Kidney glomerular epithelial cell (primary cell): ENCODE results near the gene ITPR3.
A peak's percentile ranks its signal among the peaks of the same experiment; 100 is the strongest.
"Not testable (repeated sequence)": the region's sequence is repeated elsewhere in the genome, so short reads cannot be mapped to it uniquely, and the experiment has no call there.

Source experiments
- DNase-seq: peaks from one replicate; lab custom pipeline; 2025; lab: John Stamatoyannopoulos, UW

ITPR3 gene

DNA sequence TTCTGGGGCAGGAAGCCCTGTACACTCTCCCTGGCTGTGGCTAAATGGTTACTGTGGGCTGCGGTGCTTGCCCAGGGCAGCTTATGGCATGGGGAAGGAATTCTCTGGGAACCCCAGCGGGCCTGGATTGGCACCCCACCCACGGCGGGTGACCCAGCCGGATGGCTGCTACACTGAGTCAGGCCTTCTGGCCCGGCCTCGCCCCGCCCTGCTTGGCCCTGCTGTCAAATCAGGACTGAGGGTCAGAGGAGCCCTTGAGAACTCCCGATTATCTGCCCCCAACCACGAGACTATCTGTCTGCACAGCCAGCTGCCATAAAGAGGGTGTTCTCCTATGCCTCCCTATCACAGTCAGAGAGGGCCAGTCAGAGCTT lies 7.3 kb upstream of the ITPR3 start:
- no peak for DNase-seq

DNA sequence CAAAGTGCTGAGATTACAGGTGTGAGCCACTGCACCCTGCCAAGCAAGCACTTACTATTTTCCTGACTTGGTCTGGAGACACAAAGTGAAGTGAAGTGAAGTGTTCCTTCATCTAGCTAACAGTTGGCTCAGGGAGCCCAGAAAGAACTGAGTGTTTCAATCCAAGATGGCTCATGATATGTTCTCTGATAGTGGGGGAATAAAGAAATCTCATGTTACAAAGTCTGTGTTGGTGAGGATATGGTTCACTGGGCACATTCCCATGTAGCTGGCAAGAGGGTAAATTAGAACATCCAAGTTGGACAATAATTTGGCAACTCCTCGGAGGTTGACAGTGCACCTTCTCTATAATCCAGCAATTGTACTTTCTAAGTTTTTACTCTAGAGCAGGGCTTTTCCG lies 5.0 kb upstream of the ITPR3 start:
- no peak for DNase-seq

DNA sequence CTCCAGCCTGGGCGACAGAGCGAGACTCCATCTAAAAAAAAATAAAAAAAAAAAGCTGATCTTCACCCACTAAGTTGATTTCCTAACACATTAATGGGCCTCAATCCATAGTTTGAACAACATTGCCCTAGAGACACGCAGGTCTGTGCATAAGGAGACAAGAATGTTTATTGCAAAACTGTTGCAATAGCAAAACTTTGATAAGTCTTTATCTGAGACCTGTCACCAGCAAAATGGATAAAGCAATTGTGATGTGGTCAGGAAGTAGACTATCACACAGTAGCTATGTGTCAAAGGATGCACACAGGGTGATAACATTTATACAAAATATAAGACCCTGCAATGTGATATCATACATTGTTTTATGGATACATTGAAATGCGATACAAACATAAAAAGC lies 4.2 kb upstream of the ITPR3 start:
- no peak for DNase-seq

DNA sequence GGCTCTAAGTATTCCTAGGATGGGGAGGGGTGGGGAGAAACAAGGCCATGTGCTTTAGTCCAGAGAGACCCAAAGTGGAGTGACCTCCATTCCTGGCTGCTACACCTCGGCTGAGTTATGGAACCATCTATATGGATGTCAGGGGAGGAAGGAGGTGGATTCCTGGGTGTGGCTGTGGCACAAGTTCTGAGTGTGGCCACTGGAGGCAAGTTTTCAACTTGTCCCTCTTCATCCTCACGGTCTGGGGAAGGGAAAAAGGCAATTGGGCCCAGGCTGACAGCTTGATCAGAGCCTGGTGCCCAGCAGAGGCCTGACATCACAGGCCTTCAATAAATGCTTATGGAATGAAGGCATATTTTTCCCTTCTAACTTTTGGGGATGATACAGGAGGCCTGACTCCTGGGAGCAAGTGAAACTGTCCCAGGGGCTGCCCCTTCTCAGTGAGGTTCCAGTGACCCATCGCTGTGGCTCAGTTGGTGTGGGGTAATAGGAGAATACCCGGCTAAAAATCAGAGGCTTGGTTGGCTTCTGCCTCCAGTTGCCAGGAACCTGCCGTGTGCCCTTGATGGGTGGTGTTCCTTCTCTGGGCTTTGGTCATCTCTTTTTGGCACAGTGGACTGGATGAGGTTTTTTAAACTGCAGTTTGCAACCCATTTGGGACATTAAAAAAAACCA lies 1.8 kb upstream of the ITPR3 start:
- no peak for DNase-seq

DNA sequence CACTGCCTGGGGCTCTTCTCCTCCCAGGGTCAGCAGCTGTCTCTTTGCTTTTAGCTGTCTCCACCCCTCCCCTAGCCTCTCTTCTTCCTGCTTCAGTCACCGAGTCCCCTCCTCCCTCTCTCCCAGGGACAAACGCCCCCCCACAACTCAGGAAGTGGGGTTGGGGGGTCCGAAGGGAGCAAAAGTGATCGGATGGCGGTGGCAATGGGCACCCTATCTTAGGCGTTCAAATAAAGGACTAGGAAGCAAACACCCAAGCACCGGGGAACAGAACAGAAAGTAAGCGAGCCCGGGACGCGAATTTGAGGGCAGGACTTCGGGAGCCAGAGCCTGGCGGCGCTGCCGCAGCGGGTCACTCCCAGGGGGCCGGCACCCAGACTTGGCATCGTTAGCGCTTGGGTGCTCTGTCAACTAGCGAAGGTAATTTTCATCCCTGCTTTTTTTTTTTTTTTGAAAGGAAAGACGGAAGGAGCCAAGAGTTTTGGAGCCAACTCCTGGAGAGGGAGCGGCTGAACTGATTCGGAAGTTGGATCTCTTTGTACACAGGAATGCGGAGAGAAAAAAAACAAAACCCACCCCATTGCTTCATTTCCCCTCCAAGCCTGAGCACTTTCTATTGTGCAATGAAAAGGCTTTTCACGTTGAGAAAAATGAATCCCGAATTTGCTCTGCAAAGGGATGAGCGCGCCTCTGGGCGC lies 815 bp upstream of the ITPR3 start:
- peak; percentile 44 for DNase-seq

DNA sequence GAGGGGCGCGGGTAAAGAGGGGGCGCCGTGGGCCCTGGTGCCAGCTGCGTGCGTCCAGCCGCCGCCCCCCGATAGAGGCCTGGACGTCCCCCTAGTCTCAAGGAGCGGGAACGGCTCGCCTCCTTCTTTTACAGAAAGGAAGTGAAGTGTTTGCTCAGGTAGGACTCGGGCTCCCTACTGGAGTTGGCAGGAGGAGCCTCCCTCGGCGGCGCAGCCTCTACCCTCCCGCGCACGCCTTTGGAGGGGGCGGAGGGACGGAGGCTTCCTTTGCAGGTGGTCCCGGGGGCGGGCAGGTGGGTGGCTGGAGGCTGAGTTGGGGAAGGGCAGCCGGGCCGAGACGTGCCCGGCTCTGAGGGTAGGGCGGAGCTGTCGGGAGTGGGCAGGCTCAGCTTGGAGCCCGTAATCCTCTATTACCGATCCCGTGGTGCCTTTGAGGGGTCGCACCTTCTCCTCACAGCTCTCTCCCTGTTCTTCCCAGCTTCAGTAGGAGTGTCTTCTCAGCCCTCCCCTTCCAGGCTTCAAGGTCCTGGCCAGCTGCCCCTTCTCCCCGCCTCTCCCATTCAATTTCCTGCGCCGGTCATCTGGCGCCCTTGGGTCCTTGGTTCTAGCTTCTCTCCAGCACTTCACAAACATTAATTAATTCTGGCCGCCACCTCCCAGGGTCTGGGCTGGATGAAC lies 728 bp downstream of the ITPR3 start:
- DNase-seq: peak; percentile 32

DNA sequence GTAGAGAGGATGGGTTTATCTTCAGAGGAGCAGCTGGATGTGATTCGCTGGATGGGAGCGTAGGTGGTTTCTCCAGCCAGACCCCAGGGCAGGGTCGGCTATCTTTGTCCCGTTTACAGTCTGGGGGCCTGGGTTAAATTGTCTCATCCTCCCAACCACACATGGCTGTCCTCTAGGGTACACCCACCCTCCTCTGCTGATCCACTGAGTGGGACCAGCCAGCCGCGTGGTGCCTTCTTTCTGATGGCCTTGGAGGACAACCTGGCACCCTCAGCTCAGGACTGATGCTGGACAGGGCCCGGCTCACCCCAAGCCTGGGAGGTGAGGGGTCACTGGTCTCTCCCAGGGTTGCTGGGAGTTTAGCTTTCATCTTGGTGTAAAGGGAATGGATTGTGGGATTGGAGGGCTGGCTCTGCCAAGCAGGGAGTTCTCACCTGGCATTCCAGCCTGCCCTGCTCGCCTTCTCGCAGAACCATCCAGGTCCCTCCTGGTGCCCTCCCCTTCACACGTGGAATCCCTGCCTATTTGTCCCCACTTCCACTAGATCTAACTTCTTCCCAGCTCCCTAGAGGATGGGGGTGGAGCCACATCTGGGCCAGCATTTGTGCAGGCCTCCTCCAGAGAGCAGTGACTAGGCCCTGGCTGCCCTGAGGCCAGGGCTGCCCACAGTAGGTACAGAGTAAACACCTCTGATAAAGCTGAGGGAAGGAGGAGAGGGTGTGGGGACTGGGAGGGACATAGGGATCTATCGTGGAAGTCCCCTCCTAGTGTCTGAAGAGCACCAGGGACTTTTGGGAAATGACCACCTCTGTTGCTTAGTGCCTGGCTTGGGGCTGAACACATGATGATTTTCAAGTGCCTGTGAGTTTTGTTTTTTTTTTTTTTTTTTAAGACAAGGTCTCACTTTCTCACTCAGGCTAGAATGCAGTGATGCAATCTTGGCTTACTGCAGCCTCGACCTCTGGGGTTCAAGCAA lies 1.6 kb downstream of the ITPR3 start:
- no peak for DNase-seq

DNA sequence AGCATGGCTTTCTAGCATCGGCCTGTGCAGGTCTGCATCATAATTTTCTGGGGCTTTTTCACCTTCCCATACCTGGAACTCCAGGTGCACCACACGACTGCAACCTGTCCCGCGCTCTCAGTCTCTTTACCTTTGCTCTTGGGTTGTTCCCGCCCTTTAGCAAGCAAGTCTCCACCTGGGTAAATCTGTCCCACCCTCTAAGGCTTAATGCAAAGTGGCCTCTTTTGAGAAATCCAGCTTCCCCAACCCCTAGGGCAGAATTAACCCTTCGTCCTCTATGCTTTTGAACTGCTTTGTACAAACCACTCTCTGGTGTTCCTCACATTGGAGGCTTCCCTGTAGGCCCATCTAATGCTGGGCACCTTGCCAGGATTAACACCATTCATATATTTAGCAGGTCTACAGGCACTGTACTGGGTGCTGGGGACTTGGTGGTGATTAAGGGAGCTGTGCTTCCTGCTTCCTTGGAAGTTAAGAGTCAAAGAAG lies 2.8 kb downstream of the ITPR3 start:
- DNase-seq: no peak

DNA sequence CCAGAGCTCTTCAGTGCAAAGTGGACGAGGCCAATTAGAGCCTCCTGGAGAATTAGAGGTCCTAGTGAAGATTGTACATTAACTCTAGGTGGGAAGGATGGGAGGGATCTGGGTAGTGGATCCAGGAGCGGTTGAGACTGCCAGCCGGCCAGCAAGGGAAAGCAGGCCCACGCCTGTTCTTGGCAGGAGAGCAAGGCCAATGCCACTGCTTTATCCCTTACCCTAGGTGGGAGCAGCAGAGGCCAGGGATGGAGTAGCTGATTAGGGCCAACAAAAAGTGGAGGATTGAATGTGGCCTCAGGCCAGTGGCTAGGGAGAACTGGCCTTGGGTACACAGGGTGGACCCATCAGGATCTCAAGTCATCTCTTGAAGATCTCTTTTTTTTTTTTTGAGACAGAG lies 3.7 kb downstream of the ITPR3 start:
- DNase-seq: no peak

DNA sequence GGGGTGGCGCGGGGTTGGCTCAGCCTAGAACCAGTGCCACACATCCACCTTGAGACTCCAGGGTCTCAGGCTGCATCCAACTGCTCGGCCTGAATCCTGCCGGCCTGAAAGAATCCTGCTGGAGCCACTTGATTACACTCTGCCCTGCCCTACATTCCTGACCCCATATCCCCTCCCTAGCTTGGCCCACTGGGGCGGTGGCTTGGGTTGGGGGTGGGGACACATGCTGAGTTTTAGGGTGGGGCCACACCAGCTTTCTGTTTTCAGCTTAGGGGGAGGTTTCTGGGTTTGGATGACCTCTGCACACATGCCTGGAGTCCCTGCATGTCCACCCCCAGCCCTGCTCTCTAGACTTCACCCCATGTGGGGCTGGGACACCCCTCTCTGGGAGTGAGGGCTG lies 6.8 kb downstream of the ITPR3 start:
- no peak for DNase-seq

DNA sequence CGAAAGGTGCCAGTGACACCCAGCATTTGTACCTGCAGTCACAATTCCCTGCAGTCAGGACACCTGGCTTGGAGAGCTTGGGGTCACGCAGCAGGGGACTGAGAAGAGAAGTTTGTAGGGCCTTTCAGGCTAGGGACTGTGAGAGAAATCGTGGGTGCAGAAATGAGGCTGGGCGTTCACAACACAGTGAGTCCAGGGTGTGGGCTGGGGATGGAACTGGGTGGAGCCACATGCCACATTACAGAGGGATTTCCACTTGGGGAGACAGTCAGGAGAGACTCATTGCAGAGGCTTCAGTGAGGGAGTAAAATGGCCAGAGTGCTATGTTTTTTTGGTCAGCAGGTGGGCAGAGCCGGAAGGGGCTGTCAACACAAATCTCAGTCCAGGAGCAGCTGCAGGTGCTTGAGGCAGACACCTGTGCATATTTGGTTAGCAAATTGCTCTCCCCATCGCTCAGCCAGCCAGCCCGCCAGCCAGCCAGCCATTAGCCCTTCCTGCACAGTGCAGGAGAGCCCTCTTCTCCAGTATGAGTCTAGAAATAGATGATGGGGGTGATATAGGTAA lies 7.4 kb downstream of the ITPR3 start:
- DNase-seq: no peak

DNA sequence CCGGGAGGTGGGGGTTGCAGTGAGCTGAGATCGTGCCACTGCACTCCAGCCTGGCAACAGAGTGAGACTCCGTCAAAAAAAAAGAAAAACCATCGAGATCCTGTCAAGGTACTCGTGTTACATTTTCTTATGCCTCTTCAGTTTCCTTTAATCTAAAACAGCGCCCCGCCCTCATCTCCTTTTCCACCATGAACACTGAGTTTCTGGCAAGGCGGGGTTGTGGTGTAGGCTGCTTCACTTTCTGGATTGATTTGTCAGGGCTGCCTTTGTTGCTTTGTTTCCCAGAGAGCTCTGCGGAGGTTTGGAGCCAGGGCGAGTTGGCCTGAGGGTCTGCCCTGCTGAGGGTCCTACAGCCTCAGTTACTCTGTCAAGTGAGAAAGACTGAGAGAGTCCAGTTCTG lies 8.9 kb downstream of the ITPR3 start:
- DNase-seq: no peak

DNA sequence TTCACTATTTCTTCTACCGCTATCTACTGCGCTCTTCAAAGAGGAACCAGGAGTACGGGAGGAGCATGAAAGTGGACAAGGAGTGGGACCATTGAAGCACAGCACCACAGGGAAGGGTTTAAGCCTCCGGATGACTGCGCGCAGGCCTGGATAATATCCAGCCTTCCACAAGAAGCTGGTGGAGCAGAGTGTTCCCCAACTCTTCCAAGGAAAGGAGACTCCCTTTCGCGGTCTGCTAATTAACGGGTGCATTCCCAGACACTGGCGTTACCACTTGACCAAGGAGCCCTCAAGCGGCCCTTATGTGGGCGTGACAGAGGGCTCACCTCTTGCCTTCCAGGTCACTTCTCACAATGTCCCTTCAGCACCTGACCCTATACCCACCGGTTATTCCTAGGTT lies 10.4 kb downstream of the ITPR3 start:
- DNase-seq: not testable (repeated sequence)

DNA sequence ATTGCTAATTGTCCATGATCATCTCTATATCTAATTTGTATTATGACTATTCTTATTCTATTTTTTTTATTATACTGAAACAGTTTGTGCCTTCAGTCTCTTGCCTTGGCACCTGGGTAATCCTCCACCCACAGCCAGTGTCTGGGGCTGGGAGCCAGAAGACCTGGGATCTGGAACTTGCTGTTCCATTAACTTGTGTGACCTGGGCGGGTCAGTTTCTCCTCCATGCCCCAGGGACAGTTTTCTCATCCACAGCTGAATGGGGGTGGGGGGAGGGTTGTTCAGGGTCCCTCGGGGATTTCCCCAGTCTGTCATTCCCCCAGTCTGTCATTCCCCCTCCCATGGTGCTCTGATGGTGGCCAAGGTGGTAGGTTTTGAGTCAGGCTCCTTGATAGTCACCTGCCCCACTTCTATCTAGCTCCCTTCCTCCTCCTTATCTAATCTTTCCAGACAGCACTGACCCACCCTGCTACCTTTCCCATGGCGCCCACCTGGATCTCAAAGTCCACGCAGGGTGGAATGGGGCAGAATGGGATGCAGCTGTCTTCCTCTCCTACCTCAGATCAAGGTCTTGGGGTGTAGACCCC lies 10.9 kb downstream of the ITPR3 start:
- no peak for DNase-seq

DNA sequence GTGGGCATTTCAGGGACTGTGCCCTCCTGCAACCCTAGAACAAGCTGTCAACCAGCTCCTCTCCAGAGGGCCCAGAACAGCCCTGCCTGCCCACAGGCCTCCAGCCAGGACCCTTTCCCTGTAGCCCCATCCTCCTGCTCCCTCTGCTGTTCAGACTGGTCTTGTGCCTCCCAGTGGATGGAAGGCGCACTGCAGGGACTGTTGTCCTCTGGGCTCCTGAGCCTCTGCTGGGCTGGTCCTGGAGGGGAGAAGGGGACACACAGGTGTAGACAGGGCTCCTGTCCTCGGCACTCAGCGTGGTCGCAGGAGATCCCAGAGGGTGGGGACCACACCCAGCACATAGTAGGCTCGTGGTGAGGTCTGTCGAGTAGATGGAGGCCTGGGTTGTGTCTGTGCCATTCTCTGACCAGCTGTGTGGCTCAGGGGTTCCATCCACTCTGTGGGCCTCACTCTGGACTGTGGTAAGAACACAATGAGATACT lies 11.5 kb downstream of the ITPR3 start:
- no peak for DNase-seq

DNA sequence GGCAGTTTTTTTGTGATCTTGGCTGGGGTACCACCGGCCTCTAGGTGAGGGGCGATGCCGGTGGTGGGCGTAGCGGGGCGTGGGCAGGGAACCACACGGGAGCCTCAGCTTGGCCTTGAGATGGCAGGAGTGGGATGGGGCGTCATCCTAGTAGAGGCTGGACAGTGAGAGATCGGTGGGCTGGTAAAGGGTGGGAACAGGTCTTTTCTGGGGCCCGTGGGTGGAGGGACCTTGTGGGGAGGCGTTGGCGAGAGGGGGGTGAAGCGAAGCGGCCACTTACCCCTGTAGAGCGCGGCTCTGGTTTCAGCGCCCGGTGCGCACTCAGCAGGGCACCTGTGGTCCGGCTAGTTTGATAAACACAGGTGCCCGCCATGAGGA lies 12.0 kb downstream of the ITPR3 start:
- DNase-seq: no peak

DNA sequence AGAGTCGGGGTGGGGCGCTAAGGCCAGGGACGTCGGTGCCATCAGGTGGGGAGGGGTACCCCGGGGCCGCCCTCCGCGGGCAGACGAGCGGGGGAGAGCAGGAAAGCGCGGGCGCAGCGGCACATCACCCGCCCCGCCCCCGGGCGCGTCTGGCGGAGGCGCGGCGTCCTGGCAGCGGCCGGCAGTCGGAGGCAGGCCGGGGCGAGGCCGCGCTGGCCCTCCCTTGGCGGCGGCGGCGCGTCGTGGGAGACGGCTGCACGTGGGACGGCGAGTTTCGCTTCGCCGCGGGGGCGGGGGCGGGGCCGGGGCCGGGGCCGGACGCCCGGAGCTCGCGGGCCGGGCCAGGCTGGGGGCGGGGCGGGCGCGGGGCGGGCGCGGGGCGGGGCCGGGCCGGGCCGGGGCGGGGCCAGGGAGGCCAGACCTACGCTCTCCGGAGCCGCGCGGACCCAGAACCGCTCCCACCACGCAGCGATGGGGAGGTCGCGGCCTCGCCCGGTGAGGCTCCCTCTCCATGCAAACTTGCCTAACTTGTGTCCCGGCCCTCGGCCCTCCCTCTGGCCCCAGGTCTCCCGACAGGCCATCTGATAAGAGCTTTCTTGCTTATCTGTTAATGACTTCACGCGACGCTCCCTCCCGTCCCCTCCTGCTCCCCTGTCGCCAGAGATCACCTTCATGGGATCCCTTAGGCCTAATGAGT lies 12.5 kb downstream of the ITPR3 start:
- DNase-seq: no peak

DNA sequence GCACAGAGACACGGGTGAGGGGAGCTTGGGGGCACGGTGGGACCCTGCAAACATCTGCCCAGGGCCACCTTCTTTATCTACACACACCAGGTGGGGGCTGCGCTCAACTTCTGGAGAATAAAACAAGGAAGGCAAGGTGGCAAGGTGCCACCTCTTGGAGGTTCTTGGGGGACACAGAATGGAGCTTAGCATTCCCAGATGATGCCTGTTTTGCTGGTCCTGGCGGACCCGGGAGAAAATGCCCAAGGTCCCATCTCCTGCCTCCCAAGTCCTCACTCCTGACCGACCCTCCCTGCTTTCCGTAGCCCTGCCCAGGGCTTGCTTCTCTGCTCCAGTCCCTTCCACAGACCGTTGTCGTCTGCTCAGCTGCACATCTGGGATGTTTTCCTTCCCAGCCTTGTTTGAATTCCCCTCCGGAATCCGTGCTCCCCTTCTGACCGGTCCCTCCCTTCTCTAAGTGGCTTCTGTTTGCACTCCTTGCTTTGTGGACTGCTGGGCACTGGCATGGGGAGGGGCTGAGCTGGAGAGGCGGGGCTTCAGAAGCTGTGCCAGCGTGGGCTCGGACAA lies 13.1 kb downstream of the ITPR3 start:
- DNase-seq: no peak

DNA sequence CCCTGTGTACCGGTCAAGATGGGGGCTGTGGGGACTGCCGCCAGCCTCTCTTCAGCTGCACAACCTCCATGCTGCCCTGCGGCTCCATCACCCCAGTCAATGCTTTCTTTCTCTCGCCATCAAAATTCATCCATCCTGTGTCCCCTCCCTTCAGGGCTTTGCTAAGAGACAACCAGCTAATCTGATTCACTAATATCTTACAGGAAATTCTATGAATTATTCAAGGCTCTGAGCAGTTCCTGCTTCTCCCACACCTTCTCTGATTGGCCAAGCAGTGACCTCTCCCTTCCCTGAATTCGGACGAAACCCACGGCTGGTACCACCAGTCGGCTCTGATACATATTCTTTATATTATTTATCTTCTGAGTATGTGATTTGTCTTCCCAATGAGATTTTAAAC lies 13.8 kb downstream of the ITPR3 start:
- DNase-seq: no peak

DNA sequence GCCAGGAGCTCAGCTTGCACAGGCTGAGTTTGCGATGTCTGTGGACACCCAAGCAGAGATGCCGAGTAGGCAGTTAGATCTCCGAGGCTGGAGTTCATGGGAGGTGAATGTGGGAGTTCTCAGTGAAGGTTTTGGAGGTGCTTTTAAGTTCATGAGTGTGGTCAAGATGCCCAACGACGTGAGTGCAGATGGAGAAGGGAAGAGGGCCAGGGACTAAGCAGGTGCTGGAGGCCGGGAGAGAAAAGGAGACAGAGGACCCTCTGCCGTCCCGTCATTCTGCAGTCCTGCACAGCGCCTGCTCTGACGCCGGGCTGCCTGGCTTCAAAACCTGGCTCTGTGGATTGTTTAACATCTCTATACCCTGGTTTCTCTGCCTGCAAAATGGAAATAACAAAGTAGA lies 15.5 kb downstream of the ITPR3 start:
- no peak for DNase-seq
